Mesenchymal stem cell (in vitro differentiated cells and primary cell): ENCODE data around the gene FRMD4A.

Experiments
- DNase-seq: peaks from one replicate; pipeline ENCODE4 v3.0.0-alpha.2; 2013
- H2AFZ ChIP-seq: one replicate; pipeline ENCODE4 v1.6.1; 2013; ENCODE audit warnings: low read depth, mild to moderate bottlenecking, control low read depth, inconsistent platforms, low read length, moderate library complexity
- H2AK5ac ChIP-seq: 2 replicates; pipeline ENCODE4 v1.6.1; 2013; ENCODE audit warnings: low read length, moderate library complexity, mild to moderate bottlenecking, inconsistent platforms; ENCODE audit not compliant: severe bottlenecking
- H2BK120ac ChIP-seq: one replicate; pipeline ENCODE4 v1.6.1; 2013; ENCODE audit warnings: low read depth, mild to moderate bottlenecking, inconsistent platforms, low read length, moderate library complexity
- H2BK12ac ChIP-seq, 2 experiments: one replicate each; pipeline ENCODE4 v1.6.1; 2013; ENCODE audit warnings: inconsistent platforms in 2 of 2, low read length in 2 of 2, mild to moderate bottlenecking in 2 of 2, moderate library complexity in 2 of 2, control low read depth in 1 of 2
- H2BK15ac ChIP-seq: one replicate; pipeline ENCODE4 v1.6.1; 2013; ENCODE audit warnings: mild to moderate bottlenecking, low read depth, inconsistent platforms; ENCODE audit not compliant: poor library complexity, severe bottlenecking
- H2BK5ac ChIP-seq: 2 replicates; pipeline ENCODE4 v1.6.1; 2013; ENCODE audit warnings: low read depth, mild to moderate bottlenecking, low read length, control low read depth, inconsistent platforms; ENCODE audit not compliant: poor library complexity, severe bottlenecking
- H3K14ac ChIP-seq, 2 experiments: one replicate each; pipeline ENCODE4 v1.6.1; 2013; ENCODE audit warnings: inconsistent platforms in 2 of 2, low read length in 2 of 2, control low read depth in 1 of 2, mild to moderate bottlenecking in 1 of 2, moderate library complexity in 1 of 2
- H3K18ac ChIP-seq, 2 experiments: one replicate each; pipeline ENCODE4 v1.6.1; 2013; ENCODE audit warnings: inconsistent platforms in 2 of 2, low read length in 2 of 2, control low read depth in 1 of 2, low read depth in 1 of 2, mild to moderate bottlenecking in 1 of 2
- H3K23ac ChIP-seq, 2 experiments: one replicate each; pipeline ENCODE4 v1.6.1; 2013; ENCODE audit warnings: inconsistent platforms in 2 of 2, low read length in 2 of 2, mild to moderate bottlenecking in 2 of 2, moderate library complexity in 2 of 2, control low read depth in 1 of 2
- H3K27ac ChIP-seq: 2 replicates; pipeline ENCODE4 v1.5.1; 2013; ENCODE audit warnings: mild to moderate bottlenecking, moderate library complexity, low read length, control low read depth, inconsistent platforms; ENCODE audit not compliant: poor library complexity, severe bottlenecking
- H3K27me3 ChIP-seq, 2 experiments: 2 replicates each; pipeline versions ENCODE4 v1.6.1 to v1.7.0; 2013; ENCODE audit warnings: low read length in 2 of 2, mild to moderate bottlenecking in 2 of 2, moderate library complexity in 2 of 2, control low read depth in 1 of 2, inconsistent platforms in 1 of 2; ENCODE audit not compliant: control insufficient read depth in 1 of 2, insufficient read depth in 1 of 2
- H3K36me3 ChIP-seq, 2 experiments: 2 replicates each; pipeline versions ENCODE4 v1.6.1 to v1.7.0; 2013; ENCODE audit warnings: low read length in 2 of 2, control low read depth in 1 of 2, inconsistent platforms in 1 of 2, low read depth in 1 of 2, mild to moderate bottlenecking in 1 of 2; ENCODE audit not compliant: insufficient read depth in 2 of 2, control insufficient read depth in 1 of 2
- H3K4ac ChIP-seq, 2 experiments: one replicate each; pipeline ENCODE4 v1.6.1; 2013; ENCODE audit warnings: inconsistent platforms in 2 of 2, low read length in 2 of 2, mild to moderate bottlenecking in 2 of 2, moderate library complexity in 2 of 2, control low read depth in 1 of 2, low read depth in 1 of 2
- H3K4me1 ChIP-seq: 2 replicates; pipeline ENCODE4 v1.6.1; 2013; ENCODE audit warnings: low read depth, low read length, control low read depth; ENCODE audit not compliant: control insufficient read depth, insufficient read depth
- H3K4me2 ChIP-seq: 2 replicates; pipeline ENCODE4 v1.6.1; 2013; ENCODE audit warnings: low read length, mild to moderate bottlenecking, inconsistent platforms; ENCODE audit not compliant: poor library complexity, severe bottlenecking
- H3K4me3 ChIP-seq, 2 experiments: 2 replicates each; pipeline versions ENCODE4 v1.5.1 to v1.7.0; 2013; ENCODE audit warnings: low read length in 2 of 2, mild to moderate bottlenecking in 2 of 2, control low read depth in 1 of 2, low read depth in 1 of 2; ENCODE audit not compliant: insufficient read depth in 1 of 2
- H3K79me1 ChIP-seq: replicated peaks from 2 replicates; pipeline ENCODE4 v1.6.1; 2013; ENCODE audit warnings: mild to moderate bottlenecking, control low read depth, low read length, inconsistent platforms; ENCODE audit not compliant: poor library complexity, severe bottlenecking
- H3K9ac ChIP-seq: 2 replicates; pipeline ENCODE4 v1.7.0; 2013; ENCODE audit warnings: mild to moderate bottlenecking, low read length, moderate library complexity
- H3K9me3 ChIP-seq: 2 replicates; pipeline ENCODE4 v1.7.0; 2013; ENCODE audit warnings: mild to moderate bottlenecking, low read length; ENCODE audit not compliant: control insufficient read depth
- H4K8ac ChIP-seq: one replicate; pipeline ENCODE4 v1.6.1; 2013; ENCODE audit warnings: inconsistent platforms, mild to moderate bottlenecking, low read length, moderate library complexity
- H4K91ac ChIP-seq: one replicate; pipeline ENCODE4 v1.6.1; 2013; ENCODE audit warnings: mild to moderate bottlenecking, low read length, inconsistent platforms
- WGBS: methylation state at CpG from one replicate; pipeline ENCODE4 v1.1.7; 2013; ENCODE audit warnings: mixed read lengths; 5-methylcytosine and 5-hydroxymethylcytosine counted together

The FRMD4A gene

DNA sequence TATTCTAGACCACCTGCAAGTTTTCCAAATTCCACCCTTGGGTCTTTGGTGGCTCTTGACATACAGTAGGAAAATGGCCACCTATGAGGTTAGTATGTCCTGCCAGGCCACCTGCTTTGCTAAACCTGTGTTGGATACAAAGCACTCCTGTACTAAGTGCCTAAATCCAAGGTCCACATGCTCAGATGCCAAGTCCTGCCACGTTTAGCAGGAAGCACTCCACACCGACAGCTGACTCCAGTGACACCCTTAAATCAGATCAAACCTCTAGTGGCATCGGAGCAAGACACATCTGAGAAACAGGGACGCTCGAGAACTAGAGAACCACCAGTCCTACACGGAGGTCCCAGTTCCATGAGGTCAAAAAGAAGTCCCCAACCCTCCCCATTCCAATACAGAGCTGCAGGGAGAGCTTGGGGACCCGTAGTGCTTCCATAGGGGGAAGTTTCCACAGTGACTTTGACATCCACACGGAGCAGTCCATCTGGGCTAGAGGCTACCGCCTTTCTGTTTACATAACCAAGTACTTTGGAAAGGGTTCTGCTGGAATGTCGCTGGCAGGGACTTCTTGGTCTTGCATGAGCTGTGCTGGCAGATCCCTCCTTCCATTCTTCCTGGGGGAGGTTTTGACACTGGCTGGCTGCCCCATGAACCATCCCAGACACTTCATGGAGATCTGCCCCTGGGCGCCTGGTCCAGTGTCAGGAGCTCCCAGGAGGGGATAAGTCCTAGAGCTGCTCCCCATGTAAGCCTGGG is 453.4 kb downstream of the FRMD4A start:
- 68% methylated on average over 11 of the region's 11 CpGs for WGBS

GRCh38 chr10:13873196-13873595 is 457.5 kb downstream of the FRMD4A start:
- 76% methylated on average over 6 of the region's 6 CpGs for WGBS
- no peak overlapping the region for H3K4me2 ChIP-seq

More for the DNA sequence above, 453.4 kb downstream of the FRMD4A start:
- no peak overlapping the region for H3K4me2 ChIP-seq
- H3K23ac ChIP-seq = no peak overlapping the region
- H3K36me3 ChIP-seq = no peaks in the 10 kb centered on the region
- no peak overlapping the region for H2AFZ ChIP-seq
- peak overlapping the region; percentile 46 to 77 for H3K18ac ChIP-seq
- no peaks in the 10 kb centered on the region for H3K9me3 ChIP-seq
- H3K79me1 ChIP-seq = peaks cover 15% of the 10 kb centered on the region
- peak overlapping the region; percentile 11 to 87 for H3K4ac ChIP-seq
- peak overlapping the region in 1 of 2 experiments; percentile 14 for H3K4me3 ChIP-seq
- peak; percentile 48 for DNase-seq
- no peak overlapping the region for H2BK5ac ChIP-seq
- peak overlapping the region; percentile 59 for H2AK5ac ChIP-seq
- H3K27me3 ChIP-seq = no peaks in the 10 kb centered on the region
- peak overlapping the region; percentile 59 for H4K8ac ChIP-seq
- H4K91ac ChIP-seq = peak overlapping the region; percentile 50
- no peak overlapping the region for H3K27ac ChIP-seq
- H3K4me1 ChIP-seq = peaks cover 11% of the 10 kb centered on the region
- H2BK120ac ChIP-seq = no peak overlapping the region
- no peak overlapping the region for H3K14ac ChIP-seq
- H2BK15ac ChIP-seq = peak overlapping the region; percentile 23
- peak overlapping the region; percentile 14 for H3K9ac ChIP-seq
- H2BK12ac ChIP-seq = peak overlapping the region; percentile 2 to 49

GRCh38 chr10:13872411-13872810 is 458.3 kb downstream of the FRMD4A start:
- no peak overlapping the region for H2BK12ac ChIP-seq
- no peak overlapping the region for H3K14ac ChIP-seq
- peaks cover 28% of the 10 kb centered on the region for H3K79me1 ChIP-seq
- H2BK120ac ChIP-seq = no peak overlapping the region
- peaks cover 10% of the 10 kb centered on the region for H3K4me1 ChIP-seq
- DNase-seq = no peak
- H3K4me2 ChIP-seq = no peak overlapping the region
- H3K9ac ChIP-seq = no peak overlapping the region
- no peak overlapping the region for H3K4ac ChIP-seq
- H2BK15ac ChIP-seq = no peak overlapping the region
- no peak overlapping the region for H3K23ac ChIP-seq
- no peaks in the 10 kb centered on the region for H3K27me3 ChIP-seq
- H2BK5ac ChIP-seq = no peak overlapping the region
- H3K27ac ChIP-seq = no peak overlapping the region
- no peak overlapping the region for H4K91ac ChIP-seq
- 83% methylated on average over 5 of the region's 9 CpGs for whole genome bisulfite sequencing
- no peaks in the 10 kb centered on the region for H3K9me3 ChIP-seq
- no peak overlapping the region for H3K4me3 ChIP-seq
- no peak overlapping the region for H4K8ac ChIP-seq
- H2AK5ac ChIP-seq = no peak overlapping the region
- no peak overlapping the region for H2AFZ ChIP-seq
- H3K36me3 ChIP-seq = peaks cover 0 to 18% of the 10 kb centered on the region in 2 experiments
- no peak overlapping the region for H3K18ac ChIP-seq

More at GRCh38 chr10:13873196-13873595, 457.5 kb downstream of the FRMD4A start:
- Histone ChIP-seq H3K79me1 (peaks cover 32% of the 10 kb centered on the region), H3K4me3 (no peak overlapping the region), H3K4ac (no peak overlapping the region), H2BK15ac (no peak overlapping the region), H2AFZ (no peak overlapping the region), H3K27ac (no peak overlapping the region), H2BK5ac (no peak overlapping the region), H2BK12ac (no peak overlapping the region), H3K23ac (no peak overlapping the region), H3K9me3 (no peaks in the 10 kb centered on the region), H2BK120ac (no peak overlapping the region), H4K91ac (no peak overlapping the region), H3K27me3 (no peaks in the 10 kb centered on the region), H3K36me3 (peaks cover 0 to 18% of the 10 kb centered on the region in 2 experiments), H3K18ac (no peak overlapping the region), H3K14ac (no peak overlapping the region), H3K4me1 (peaks cover 14% of the 10 kb centered on the region), H4K8ac (no peak overlapping the region), H3K9ac (no peak overlapping the region), H2AK5ac (no peak overlapping the region)
- no peak for DNase-seq

DNA sequence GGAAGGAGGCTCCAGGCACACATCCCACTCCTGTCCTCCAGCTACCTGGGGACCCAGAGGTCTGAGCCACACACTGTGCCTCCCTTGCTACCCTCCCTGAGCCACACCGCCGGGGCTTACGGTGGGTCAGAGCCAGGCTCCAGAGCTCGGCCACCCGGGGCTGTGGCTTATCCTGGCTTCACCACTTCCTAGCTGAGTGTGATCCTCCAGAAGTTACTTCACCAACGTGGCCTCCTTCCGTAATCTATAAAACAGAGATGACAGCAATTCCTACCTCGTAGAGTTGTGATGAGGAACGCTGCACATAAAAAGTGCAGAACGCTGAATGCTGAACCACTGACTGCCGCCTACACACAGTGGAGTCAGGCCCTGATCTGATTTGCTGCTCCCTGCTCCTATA is 458.9 kb downstream of the FRMD4A start:
- Histone ChIP-seq H3K14ac (no peak overlapping the region), H4K8ac (peak overlapping the region; percentile 2), H3K4me2 (no peak overlapping the region), H3K4ac (peak overlapping the region in 1 of 2 experiments; percentile 0), H3K18ac (peak overlapping the region; percentile 0 to 67), H2BK12ac (peak overlapping the region in 1 of 2 experiments; percentile 23), H2AFZ (no peak overlapping the region), H3K4me3 (no peak overlapping the region), H3K9ac (no peak overlapping the region), H4K91ac (peak overlapping the region; percentile 76), H3K27me3 (no peaks in the 10 kb centered on the region), H2BK5ac (no peak overlapping the region), H3K4me1 (peaks cover 10% of the 10 kb centered on the region), H3K9me3 (no peaks in the 10 kb centered on the region), H3K27ac (no peak overlapping the region), H2BK120ac (no peak overlapping the region), H2BK15ac (no peak overlapping the region), H3K36me3 (peaks cover 0 to 18% of the 10 kb centered on the region in 2 experiments), H2AK5ac (no peak overlapping the region), H3K23ac (no peak overlapping the region), H3K79me1 (peaks cover 21% of the 10 kb centered on the region)
- DNase-seq = no peak
- WGBS = 90% methylated on average over 11 of the region's 11 CpGs
